PC-9 (cell line): ENCODE data around the gene SMIM34. TPM values are rescaled to one million over a fixed set of nuclear protein-coding genes. Genes with fewer than 3 reads are reported as not detected.
"Not testable (repeated sequence)": the region's sequence is repeated elsewhere in the genome, so short reads cannot be mapped to it uniquely, and the experiment has no call there.

Experiments
- BruUV-seq: library from RNA; stranded (reverse); fragments of 400-500 nt; replicated peaks from 2 replicates; lab custom pipeline; 2021; lab: Mats Ljungman, UMichigan
- CTCF ChIA-PET: fragments of 300-600 bp; sonication (Branson Sonifier 250); formaldehyde crosslinking; loops from one replicate; lab custom pipeline; 2022; ENCODE audit warnings: antibody characterized with exemption; lab: Charles Lee
- POLR2A ChIA-PET: fragments of 300-600 bp; sonication (Branson Sonifier 250); formaldehyde crosslinking; loops from one replicate; lab custom pipeline; 2022; ENCODE audit warnings: antibody characterized with exemption; ENCODE audit not compliant: unreplicated experiment; lab: Charles Lee
- DNase-seq, 2 experiments: peaks; one replicate each; pipeline versions ENCODE4 v3.0.0 to v3.0.0-alpha.2; 2015 to 2022; ENCODE audit warnings: mixed read lengths in 1 of 2
- H2AFZ ChIP-seq: fragments of 200-600 bp; sonication (generic); 2 replicates; pipeline ENCODE4 v1.8.1; 2017; ENCODE audit warnings: antibody characterized with exemption
- H3F3A ChIP-seq: fragments of 200-600 bp; sonication (generic); 2 replicates; pipeline ENCODE4 v1.8.1; 2017; ENCODE audit warnings: antibody characterized with exemption, mild to moderate bottlenecking, low read depth; ENCODE audit not compliant: insufficient read depth
- H3K27ac ChIP-seq: fragments of 200-600 bp; sonication (generic); 2 replicates; pipeline ENCODE4 v1.6.1; 2016; ENCODE audit warnings: mixed run types
- H3K27me3 ChIP-seq: fragments of 200-600 bp; sonication (generic); 2 replicates; pipeline ENCODE4 v1.6.1; 2016; ENCODE audit warnings: low read depth, mixed run types; ENCODE audit not compliant: insufficient read depth
- H3K36me3 ChIP-seq: fragments of 200-600 bp; sonication (generic); 2 replicates; pipeline ENCODE4 v1.6.1; 2016; ENCODE audit warnings: low read depth, mixed run types
- H3K4me1 ChIP-seq: fragments of 200-600 bp; sonication (generic); replicated peaks from 2 replicates; pipeline ENCODE4 v1.6.1; 2016; ENCODE audit warnings: mixed run types; ENCODE audit not compliant: insufficient read depth
- H3K4me2 ChIP-seq: fragments of 200-600 bp; sonication (generic); 2 replicates; pipeline ENCODE4 v1.6.1; 2017; ENCODE audit warnings: mixed run types
- H3K4me3 ChIP-seq: fragments of 200-600 bp; sonication (generic); 2 replicates; pipeline ENCODE4 v1.6.1; 2016; ENCODE audit warnings: mixed run types
- H3K79me2 ChIP-seq: fragments of 200-600 bp; sonication (generic); 2 replicates; pipeline ENCODE4 v1.6.1; 2017; ENCODE audit warnings: low read depth, mixed run types
- H3K9me2 ChIP-seq: fragments of 200-600 bp; sonication (generic); 2 replicates; pipeline ENCODE4 v1.8.1; 2017; ENCODE audit warnings: mild to moderate bottlenecking; ENCODE audit not compliant: insufficient read depth
- H3K9me3 ChIP-seq: fragments of 200-600 bp; sonication (generic); 2 replicates; pipeline ENCODE4 v1.8.1; 2016; ENCODE audit warnings: low read depth; ENCODE audit not compliant: insufficient read depth
- H4K20me1 ChIP-seq: fragments of 200-600 bp; sonication (generic); 2 replicates; pipeline ENCODE4 v1.8.1; 2017; ENCODE audit not compliant: insufficient read depth
- CTCF ChIP-seq: fragments of 200-600 bp; sonication (generic); conservative IDR thresholded peaks from 2 replicates; pipeline ENCODE4 v1.6.1; 2017; ENCODE audit warnings: mixed run types, antibody characterized with exemption, mild to moderate bottlenecking, moderate library complexity
- EZH2 ChIP-seq: fragments of 200-600 bp; sonication (generic); IDR thresholded peaks from 2 replicates; pipeline ENCODE4 v1.8.0; 2017; ENCODE audit warnings: antibody characterized with exemption, low read depth
- intact Hi-C: fragments of 100-400 bp; cut with micrococcal nuclease; formaldehyde crosslinking; loops from one replicate; pipeline ENCODE4 v1.10.0; 2022; ENCODE audit not compliant: unreplicated experiment
- total RNA-seq: library from RNA; stranded (reverse); gene quantifications from 2 replicates; pipeline ENCODE4 v1.2.3, GENCODE V29; 2021

SMIM34 gene
- total RNA-seq, 1 experiment from 2014 or later, result not detected

- H3K27ac ChIP-seq, H3K27me3 ChIP-seq, intact Hi-C loops, DNase-seq, H2AFZ ChIP-seq, H3K4me2 ChIP-seq, H3K36me3 ChIP-seq, H3K4me3 ChIP-seq, H3K4me1 ChIP-seq, POLR2A ChIA-PET, H4K20me1 ChIP-seq, H3F3A ChIP-seq, H3K79me2 ChIP-seq, CTCF ChIA-PET, H3K9me3 ChIP-seq, H3K9me2 ChIP-seq: not testable (repeated sequence)
- BruUV-seq, result TSS peak; percentile 88
Observed at GRCh38 chr21:34374940-34375618, 48.7 kb downstream of the SMIM34 start, which contains the start of gene SMIM11. SMIM11 (plus strand) TSS chr21:34375507; CDS start chr21:34379505, 3,998 bp downstream.

GRCh38 chr21:34374462-34374861 is 49.3 kb downstream of the SMIM34 start:
- H2AFZ ChIP-seq, H3K27me3 ChIP-seq, H3K4me3 ChIP-seq, H4K20me1 ChIP-seq, CTCF ChIA-PET, H3K9me3 ChIP-seq, H3K4me1 ChIP-seq, H3F3A ChIP-seq, H3K27ac ChIP-seq, BruUV-seq, H3K36me3 ChIP-seq, H3K79me2 ChIP-seq, intact Hi-C loops, DNase-seq, H3K9me2 ChIP-seq, H3K4me2 ChIP-seq, POLR2A ChIA-PET: not testable (repeated sequence)

- no peaks in the 10 kb centered on the region for H3K79me2 ChIP-seq
- H3K27ac ChIP-seq, result no peak overlapping the region
- H3F3A ChIP-seq, result no peaks in the 10 kb centered on the region
- no TSS peak for BruUV-seq
- H3K4me3 ChIP-seq, result no peak overlapping the region
- H3K36me3 ChIP-seq, result no peaks in the 10 kb centered on the region
- DNase-seq, result no peak
- ChIA-PET POLR2A (no interaction called here), CTCF (no interaction called here)
- no peaks in the 10 kb centered on the region for H3K9me2 ChIP-seq
- no peak overlapping the region for H3K4me2 ChIP-seq
- no peaks in the 10 kb centered on the region for H3K4me1 ChIP-seq
- no peaks in the 10 kb centered on the region for H3K9me3 ChIP-seq
- H4K20me1 ChIP-seq, result no peaks in the 10 kb centered on the region
- H3K27me3 ChIP-seq, result no peaks in the 10 kb centered on the region
- intact Hi-C loops, result no loop called here
- TF ChIP-seq EZH2, result no peak
- TF ChIP-seq CTCF, result no peak
- H2AFZ ChIP-seq, result no peak overlapping the region
Observed at GRCh38 chr21:34372321-34372720, 51.4 kb downstream of the SMIM34 start.

GRCh38 chr21:34369741-34370140 is 54.0 kb downstream of the SMIM34 start:
- no peaks in the 10 kb centered on the region for H3K4me1 ChIP-seq
- BruUV-seq, result no TSS peak
- H3K36me3 ChIP-seq, result no peaks in the 10 kb centered on the region
- no peaks in the 10 kb centered on the region for H3K79me2 ChIP-seq
- H3K4me3 ChIP-seq, result no peak overlapping the region
- H3F3A ChIP-seq, result no peaks in the 10 kb centered on the region
- TF ChIP-seq CTCF (no peak), EZH2 (no peak)
- ChIA-PET CTCF (interaction anchor here (0.6 kb wide), 1 partner anchor 274 kb away, joined by 3 read pairs; no protein-coding TSS in a partner anchor), POLR2A (no interaction called here)
- H2AFZ ChIP-seq, result no peak overlapping the region
- H3K27ac ChIP-seq, result no peak overlapping the region
- intact Hi-C loops, result no loop called here
- no peaks in the 10 kb centered on the region for H3K9me2 ChIP-seq
- H3K27me3 ChIP-seq, result no peaks in the 10 kb centered on the region
- H3K4me2 ChIP-seq, result no peak overlapping the region
- no peak for DNase-seq
- no peaks in the 10 kb centered on the region for H3K9me3 ChIP-seq
- H4K20me1 ChIP-seq, result no peaks in the 10 kb centered on the region

Other genes with a start within 250 kb of the SMIM34 start
- not detected in 2 replicates for gene KCNE2, start 59.9 kb downstream of the SMIM34 start, total RNA-seq
- 3.1 and 18.1 TPM in 2 replicates for gene SMIM11, start 48.4 kb downstream of the SMIM34 start, total RNA-seq
- 0.31 and 0.45 TPM in 2 replicates for gene KCNE1, start 88.3 kb upstream of the SMIM34 start, total RNA-seq
- gene RCAN1, start 191.2 kb upstream of the SMIM34 start, total RNA-seq, result 6.2 and 7.2 TPM in 2 replicates
- gene CLIC6, start 245.0 kb upstream of the SMIM34 start, total RNA-seq, result not detected in 2 replicates